ENCODE data around the gene PTGES.
"Not testable (repeated sequence)": the region's sequence is repeated elsewhere in the genome, so short reads cannot be mapped to it uniquely, and the experiment has no call there.

The PTGES gene

DNA sequence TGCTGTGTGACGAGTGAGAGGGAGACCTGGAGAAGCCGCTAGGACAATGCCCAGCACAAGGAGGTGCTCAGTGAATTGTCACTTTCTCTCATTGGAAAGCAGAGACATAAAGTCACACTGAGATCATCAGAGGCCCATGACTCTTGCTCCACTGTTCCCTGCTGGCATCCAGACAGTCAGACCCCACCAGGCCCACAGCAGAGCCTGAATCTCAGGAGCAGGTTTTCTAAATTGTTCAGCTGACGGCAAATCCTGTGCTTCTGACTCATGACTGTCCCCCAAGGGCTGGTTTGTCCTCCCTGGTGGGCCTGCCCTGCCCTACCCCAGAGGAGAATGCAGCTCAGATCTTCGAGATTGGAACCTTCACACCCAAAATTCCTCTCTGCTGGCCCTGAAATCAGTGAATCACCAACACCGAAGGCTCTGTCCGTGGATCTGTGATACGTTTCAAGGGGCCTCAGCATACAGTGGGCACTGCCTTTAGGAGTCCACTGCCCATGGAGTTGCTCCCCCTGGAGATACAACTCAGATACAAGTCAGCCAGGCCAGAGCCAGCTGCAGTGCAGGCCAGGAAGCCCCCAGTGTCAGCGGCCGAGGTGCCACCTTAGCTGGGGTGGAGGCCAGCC is 2.7 kb downstream of the PTGES start:
- DNase-seq (ENCODE audit: extremely low read depth, low read depth): no peak
- TF ChIP-seq, protein P1, sequence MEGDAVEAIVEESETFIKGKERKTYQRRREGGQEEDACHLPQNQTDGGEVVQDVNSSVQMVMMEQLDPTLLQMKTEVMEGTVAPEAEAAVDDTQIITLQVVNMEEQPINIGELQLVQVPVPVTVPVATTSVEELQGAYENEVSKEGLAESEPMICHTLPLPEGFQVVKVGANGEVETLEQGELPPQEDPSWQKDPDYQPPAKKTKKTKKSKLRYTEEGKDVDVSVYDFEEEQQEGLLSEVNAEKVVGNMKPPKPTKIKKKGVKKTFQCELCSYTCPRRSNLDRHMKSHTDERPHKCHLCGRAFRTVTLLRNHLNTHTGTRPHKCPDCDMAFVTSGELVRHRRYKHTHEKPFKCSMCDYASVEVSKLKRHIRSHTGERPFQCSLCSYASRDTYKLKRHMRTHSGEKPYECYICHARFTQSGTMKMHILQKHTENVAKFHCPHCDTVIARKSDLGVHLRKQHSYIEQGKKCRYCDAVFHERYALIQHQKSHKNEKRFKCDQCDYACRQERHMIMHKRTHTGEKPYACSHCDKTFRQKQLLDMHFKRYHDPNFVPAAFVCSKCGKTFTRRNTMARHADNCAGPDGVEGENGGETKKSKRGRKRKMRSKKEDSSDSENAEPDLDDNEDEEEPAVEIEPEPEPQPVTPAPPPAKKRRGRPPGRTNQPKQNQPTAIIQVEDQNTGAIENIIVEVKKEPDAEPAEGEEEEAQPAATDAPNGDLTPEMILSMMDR (IDR thresholded peaks at IDR 0.05; ENCODE audit: low read depth, low read length): no peak

DNA sequence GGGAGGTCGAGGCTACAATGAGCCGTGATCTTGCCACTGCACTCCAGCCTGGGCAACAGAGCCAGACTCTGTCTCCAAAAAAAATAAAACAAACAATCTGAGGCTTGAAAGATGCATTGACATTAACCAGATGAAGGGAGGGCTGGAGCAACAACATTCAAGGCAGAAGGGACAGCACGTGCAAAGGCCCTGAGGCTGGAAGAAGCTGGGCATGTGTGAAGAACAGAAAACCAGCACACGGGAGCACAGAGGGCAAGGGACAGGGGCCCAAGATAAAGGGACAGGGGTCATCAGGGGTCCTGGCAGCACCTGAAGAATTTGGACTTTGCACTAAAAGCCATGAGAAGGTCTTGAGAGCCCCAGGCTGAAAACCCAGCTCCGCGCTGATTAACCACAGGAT is 3.3 kb downstream of the PTGES start:
- TF ChIP-seq, protein P1 (IDR thresholded peaks at IDR 0.05; ENCODE audit: low read depth, low read length): no peak
- DNase-seq (ENCODE audit: extremely low read depth, low read depth): no peak

DNA sequence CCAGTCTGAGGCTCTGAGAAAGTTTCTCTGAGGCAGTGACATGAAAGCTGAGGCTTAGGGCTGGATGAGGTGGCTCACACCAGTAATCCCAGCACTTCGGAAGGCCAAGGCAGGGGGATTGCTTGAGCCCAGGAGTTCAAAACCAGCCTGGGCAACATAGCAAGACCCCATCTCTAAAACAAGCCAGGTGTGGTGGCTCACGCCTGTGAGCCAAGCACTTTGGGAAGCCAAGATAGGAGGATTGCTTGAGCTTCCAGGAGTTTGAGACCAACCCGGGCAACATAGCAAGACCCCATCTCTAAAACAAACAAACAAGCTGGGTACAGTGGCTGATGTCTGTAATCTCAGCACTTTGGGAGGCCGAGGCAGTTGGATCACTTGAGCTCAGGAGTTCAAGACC is 3.8 kb downstream of the PTGES start:
- DNase-seq (ENCODE audit: extremely low read depth, low read depth): not testable (repeated sequence)

DNA sequence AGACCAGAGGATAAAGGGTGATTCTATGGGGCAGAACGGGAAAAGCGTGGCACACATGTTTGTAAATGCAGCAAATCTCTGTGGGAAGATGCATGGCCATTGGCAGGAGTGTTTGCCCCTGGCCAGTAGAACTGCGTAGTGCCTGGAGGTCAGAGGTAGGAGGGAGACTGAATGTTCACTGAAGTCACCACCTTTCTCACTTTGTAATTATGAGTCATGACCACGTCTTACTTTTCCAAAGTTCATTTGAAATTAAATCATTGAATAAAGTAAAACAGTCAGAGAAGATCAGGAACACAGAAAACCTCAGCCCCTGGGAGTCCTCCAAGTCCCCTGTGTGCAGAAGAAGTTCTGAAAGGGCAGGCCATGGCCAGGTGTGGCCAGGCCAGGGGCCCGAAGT is 4.6 kb downstream of the PTGES start:
- TF ChIP-seq, protein P1 (IDR thresholded peaks at IDR 0.05; ENCODE audit: low read depth, low read length): no peak
- DNase-seq (ENCODE audit: extremely low read depth, low read depth): no peak

DNA sequence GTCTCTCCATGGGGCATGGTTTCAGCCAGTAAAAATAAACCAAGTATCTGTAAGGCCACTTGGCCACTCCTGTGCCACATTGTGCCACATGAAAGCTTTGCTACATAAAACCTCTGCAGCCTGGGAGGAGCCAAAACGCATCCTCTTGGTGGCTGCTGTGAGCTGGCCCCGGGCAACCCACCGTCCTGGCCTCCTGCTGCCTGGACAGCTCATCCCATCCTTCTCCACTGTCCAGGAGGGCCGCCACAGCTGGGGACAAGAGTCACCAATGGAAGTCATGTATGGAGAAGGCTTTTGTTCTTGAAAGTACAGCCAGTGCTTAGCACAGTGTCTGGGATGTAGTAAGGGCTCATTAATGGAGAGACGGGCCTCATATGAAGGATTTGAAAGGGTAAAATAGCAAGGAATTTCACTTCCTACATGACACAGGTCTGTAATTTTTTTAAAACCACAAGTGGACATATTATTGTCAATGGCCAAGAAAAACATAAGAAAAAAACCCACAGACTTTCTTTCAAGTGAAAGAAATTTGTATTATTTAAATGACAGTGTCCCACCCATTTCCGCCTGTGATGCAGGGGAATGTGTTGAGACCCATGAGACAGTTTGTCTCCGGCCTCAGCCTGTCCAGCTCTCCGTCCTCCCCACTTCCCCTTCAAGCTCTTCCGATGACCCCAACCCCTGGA is 6.6 kb downstream of the PTGES start:
- TF ChIP-seq, protein P1 (IDR thresholded peaks at IDR 0.05; ENCODE audit: low read depth, low read length): no peak
- DNase-seq (ENCODE audit: extremely low read depth, low read depth): no peak

DNA sequence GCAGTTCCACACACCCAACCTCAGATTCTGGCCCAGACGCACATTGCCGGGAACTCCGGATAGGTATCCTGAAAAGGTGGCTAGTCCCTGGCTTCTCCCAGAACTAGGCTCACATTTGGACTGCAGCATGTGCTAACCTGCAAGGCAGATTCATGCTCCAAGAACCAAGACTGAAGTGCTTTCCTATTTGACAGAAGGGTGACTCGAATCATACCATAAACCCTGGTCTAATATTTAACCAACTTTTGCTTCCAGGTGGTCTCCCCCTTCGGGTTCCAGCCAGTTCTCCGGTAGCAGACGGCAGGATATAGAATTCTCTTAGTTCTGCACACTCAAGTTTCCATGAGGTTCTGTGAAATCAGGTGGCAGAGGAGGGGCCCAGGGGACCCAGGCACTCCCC is 7.6 kb downstream of the PTGES start:
- DNase-seq (ENCODE audit: extremely low read depth, low read depth): no peak
- TF ChIP-seq, protein P1 (IDR thresholded peaks at IDR 0.05; ENCODE audit: low read depth, low read length): no peak

DNA sequence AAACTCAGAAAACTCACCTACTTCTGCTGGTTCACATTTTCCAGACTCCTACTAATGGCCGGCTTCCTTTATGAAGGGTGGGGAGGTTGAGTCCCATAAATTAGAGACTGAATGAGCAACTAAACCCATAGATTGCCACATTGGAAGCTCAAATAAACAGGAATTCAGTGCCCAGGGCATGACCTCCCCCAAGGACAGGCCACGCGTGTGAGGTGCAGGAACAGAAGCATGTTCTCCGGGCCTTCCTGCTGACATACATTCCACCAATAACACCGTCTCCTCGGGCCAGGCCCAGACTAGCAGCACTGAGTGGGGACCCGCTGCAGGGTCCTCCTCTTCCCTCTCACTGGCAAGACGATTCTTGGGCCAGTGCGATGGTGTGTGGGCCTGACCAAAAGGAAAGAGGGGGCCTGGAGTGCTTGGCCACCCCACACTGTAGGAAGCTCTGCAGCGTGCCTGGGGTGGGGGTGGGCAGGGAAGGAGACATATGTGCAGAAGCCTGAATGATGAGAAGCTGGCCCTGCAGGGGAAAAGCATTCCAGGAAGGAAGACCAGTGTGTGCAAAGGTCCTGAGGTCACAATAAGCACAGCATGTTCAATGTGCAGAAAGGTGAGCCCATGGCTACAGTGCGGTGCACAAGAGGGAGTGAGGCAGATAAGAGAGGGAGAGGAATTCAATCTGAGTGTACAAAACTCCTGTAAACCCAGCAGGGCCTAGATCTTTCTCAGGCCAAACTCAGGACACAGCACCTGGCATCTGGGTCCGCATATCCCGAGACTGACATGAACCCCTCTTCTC is 12.0 kb downstream of the PTGES start:
- TF ChIP-seq, protein P1 (IDR thresholded peaks at IDR 0.05; ENCODE audit: low read depth, low read length): no peak
- DNase-seq (ENCODE audit: extremely low read depth, low read depth): no peak

Data from AG09319 (cell line).